HCT116 (cell line): ENCODE data around the gene TTC24.

ENCODE experiments used
- ATF3 ChIP-seq: IDR thresholded peaks from 2 replicates; pipeline ENCODE4 v1.6.1; 2012
- CTCF ChIP-seq, 3 experiments: fragments of 200-600 bp in 1 of 3; sonication (generic) in 1 of 3; IDR thresholded peaks in 2 of 3; conservative IDR thresholded peaks in 1 of 3; 2 replicates each; pipeline ENCODE4 v1.5.1; 2012 to 2017; ENCODE audit warnings: low read depth in 2 of 3, low read length in 2 of 3, antibody characterized with exemption in 1 of 3, borderline replicate concordance in 1 of 3, control low read depth in 1 of 3, mild to moderate bottlenecking in 1 of 3, mixed read lengths in 1 of 3, mixed run types in 1 of 3, moderate library complexity in 1 of 3; ENCODE audit not compliant: insufficient read depth in 1 of 3
- EZH2 ChIP-seq: fragments of 200-600 bp; sonication (generic); IDR thresholded peaks from 2 replicates; pipeline ENCODE4 v1.6.1; 2017; ENCODE audit warnings: antibody characterized with exemption, mixed run types
- EZH2phosphoT487 ChIP-seq: fragments of 200-600 bp; IDR thresholded peaks from 2 replicates; pipeline ENCODE4 v1.6.1; 2018; ENCODE audit warnings: antibody characterized with exemption, borderline replicate concordance
- JUND ChIP-seq: IDR thresholded peaks from 2 replicates; pipeline ENCODE4 v1.6.1; 2012
- MAX ChIP-seq: IDR thresholded peaks from 2 replicates; pipeline ENCODE4 v1.6.1; 2012
- POLR2A ChIP-seq: IDR thresholded peaks from 2 replicates; pipeline ENCODE4 v1.7.0; 2011; ENCODE audit warnings: borderline replicate concordance; ENCODE audit not compliant: insufficient read depth, insufficient read length; ENCODE audit errors: extremely low read depth
- POLR2AphosphoS5 ChIP-seq: IDR thresholded peaks from 2 replicates; pipeline ENCODE4 v1.6.1; 2011; ENCODE audit warnings: mild to moderate bottlenecking, low read depth, low read length, moderate library complexity
- REST ChIP-seq: IDR thresholded peaks from 2 replicates; pipeline ENCODE4 v1.6.1; 2012; ENCODE audit warnings: low read depth
- SP1 ChIP-seq: IDR thresholded peaks from 2 replicates; pipeline ENCODE4 v1.6.1; 2012; ENCODE audit warnings: low read depth
- TCF7L2 ChIP-seq: IDR thresholded peaks from 2 replicates; pipeline ENCODE4 v1.7.0; 2011; ENCODE audit warnings: borderline replicate concordance, inconsistent platforms; ENCODE audit not compliant: insufficient read depth, insufficient read length; ENCODE audit errors: extremely low read depth
- YY1 ChIP-seq: IDR thresholded peaks from 2 replicates; pipeline ENCODE4 v1.6.1; 2011; ENCODE audit warnings: low read length, low read depth, moderate library complexity, mild to moderate bottlenecking; ENCODE audit not compliant: insufficient replicate concordance; ENCODE audit errors: extremely low read depth
- ZFX ChIP-seq: fragments of 450-650 bp; IDR thresholded peaks from 2 replicates; pipeline ENCODE4 v1.6.1; 2017
- ZNF274 ChIP-seq: fragments of 200-500 bp; sonication (Bioruptor generic); IDR thresholded peaks from 2 replicates; pipeline ENCODE4 v1.6.1; 2014; ENCODE audit warnings: mild to moderate bottlenecking, low read depth, low read length, inconsistent platforms

- no peak for TF ChIP-seq POLR2A
- no peak for TF ChIP-seq POLR2AphosphoS5
- TF ChIP-seq CTCF (IDR thresholded peaks at IDR 0.05 in 2 of 3, conservative IDR thresholded peaks at IDR 0.05 in 1 of 3; ENCODE audit: borderline replicate concordance in 1 of 3, insufficient read depth in 1 of 3, low read depth in 2 of 3, low read length in 2 of 3), result no peak
- no peak for TF ChIP-seq MAX
- no peak for TF ChIP-seq EZH2
- no peak for TF ChIP-seq REST
- TF ChIP-seq EZH2phosphoT487, result no peak
- no peak for TF ChIP-seq ZFX
- no peak for TF ChIP-seq YY1
- TF ChIP-seq ZNF274, result no peak
- TF ChIP-seq ATF3, result no peak
- TF ChIP-seq TCF7L2, result no peak
- TF ChIP-seq JUND, result no peak
- no peak for TF ChIP-seq SP1
These were observed 11.6 kb downstream of the TTC24 start for GRCh38 chr1:156591181-156591431.
